Loucy (cell line): ENCODE measurements around the gene GPBAR1.

Source experiments
- EZH2phosphoT487 ChIP-seq: fragments of 200-600 bp; IDR thresholded peaks from 2 replicates; pipeline ENCODE4 v1.6.1; 2018; ENCODE audit warnings: antibody characterized with exemption, mild to moderate bottlenecking, moderate library complexity, borderline replicate concordance
- TF ChIP-seq, protein P1 (sequence below): fragments of 200-600 bp; sonication (generic); conservative IDR thresholded peaks from 2 replicates; pipeline ENCODE4 v1.5.1; 2014; ENCODE audit warnings: mild to moderate bottlenecking, antibody characterized with exemption, low read length

DNA sequence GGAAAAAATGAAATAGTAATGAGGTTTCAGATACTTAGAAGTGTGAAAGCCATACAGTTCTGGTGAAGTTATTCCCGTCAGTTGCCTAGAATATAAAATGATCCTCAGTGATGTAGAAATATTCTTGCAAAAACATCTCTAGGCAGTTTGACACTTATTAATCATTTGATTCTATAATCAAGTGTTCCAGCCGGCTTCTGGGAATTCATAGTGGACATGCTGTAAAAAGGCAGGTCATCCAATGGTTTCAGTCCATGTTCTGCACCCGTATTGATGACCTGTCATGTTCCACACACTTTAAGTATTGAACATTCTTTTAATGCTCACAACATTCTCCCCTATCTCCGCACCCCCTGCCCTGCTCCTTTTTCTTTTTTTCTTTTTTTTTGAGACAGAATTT, 24.0 kb upstream of the GPBAR1 start:
- no peak for TF ChIP-seq EZH2phosphoT487
- TF ChIP-seq, protein P1, sequence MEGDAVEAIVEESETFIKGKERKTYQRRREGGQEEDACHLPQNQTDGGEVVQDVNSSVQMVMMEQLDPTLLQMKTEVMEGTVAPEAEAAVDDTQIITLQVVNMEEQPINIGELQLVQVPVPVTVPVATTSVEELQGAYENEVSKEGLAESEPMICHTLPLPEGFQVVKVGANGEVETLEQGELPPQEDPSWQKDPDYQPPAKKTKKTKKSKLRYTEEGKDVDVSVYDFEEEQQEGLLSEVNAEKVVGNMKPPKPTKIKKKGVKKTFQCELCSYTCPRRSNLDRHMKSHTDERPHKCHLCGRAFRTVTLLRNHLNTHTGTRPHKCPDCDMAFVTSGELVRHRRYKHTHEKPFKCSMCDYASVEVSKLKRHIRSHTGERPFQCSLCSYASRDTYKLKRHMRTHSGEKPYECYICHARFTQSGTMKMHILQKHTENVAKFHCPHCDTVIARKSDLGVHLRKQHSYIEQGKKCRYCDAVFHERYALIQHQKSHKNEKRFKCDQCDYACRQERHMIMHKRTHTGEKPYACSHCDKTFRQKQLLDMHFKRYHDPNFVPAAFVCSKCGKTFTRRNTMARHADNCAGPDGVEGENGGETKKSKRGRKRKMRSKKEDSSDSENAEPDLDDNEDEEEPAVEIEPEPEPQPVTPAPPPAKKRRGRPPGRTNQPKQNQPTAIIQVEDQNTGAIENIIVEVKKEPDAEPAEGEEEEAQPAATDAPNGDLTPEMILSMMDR: no peak
